Common myeloid progenitor, CD34-positive (primary cell): ENCODE results near the gene MFSD12.
A peak's percentile ranks its signal among the peaks of the same experiment; 100 is the strongest.

ENCODE experiments used
- CTCF ChIA-PET: fragments of 350-600 bp; sonication (Branson Sonifier 250); formaldehyde crosslinking; loops from one replicate; lab custom pipeline; 2021; ENCODE audit warnings: antibody characterized with exemption; lab: Charles Lee
- POLR2A ChIA-PET: fragments of 350-600 bp; sonication (Branson Sonifier 250); formaldehyde crosslinking; loops from one replicate; lab custom pipeline; 2021; ENCODE audit warnings: antibody characterized with exemption; lab: Charles Lee
- DNase-seq, 3 donors: peaks; one replicate each; pipeline versions ENCODE4 v3.0.0 to v3.0.0-alpha.2; 2013
- H3K27ac ChIP-seq, 2 experiments: 1 replicate in 1 of 2; 2 replicates in 1 of 2; pipeline ENCODE4 v1.7.0; 2013; ENCODE audit warnings: inconsistent platforms in 2 of 2, low read length in 2 of 2, mild to moderate bottlenecking in 2 of 2, low read depth in 1 of 2, moderate library complexity in 1 of 2; ENCODE audit not compliant: severe bottlenecking in 2 of 2, insufficient read depth in 1 of 2, poor library complexity in 1 of 2
- H3K27me3 ChIP-seq, 5 experiments: replicated peaks in 2 of 5; 1 replicate in 3 of 5; 2 replicates in 2 of 5; pipeline versions ENCODE4 v1.6.1 to v1.7.0; 2013; ENCODE audit warnings: low read length in 4 of 5, mild to moderate bottlenecking in 2 of 5, moderate library complexity in 2 of 5, inconsistent platforms in 1 of 5; ENCODE audit not compliant: insufficient read depth in 5 of 5, control insufficient read depth in 4 of 5
- H3K36me3 ChIP-seq, 4 experiments: 1 replicate in 2 of 4; 2 replicates in 2 of 4; pipeline versions ENCODE4 v1.6.1 to v1.7.0; 2013; ENCODE audit warnings: low read length in 3 of 4, control low read depth in 1 of 4, mild to moderate bottlenecking in 1 of 4; ENCODE audit not compliant: control insufficient read depth in 4 of 4, insufficient read depth in 4 of 4
- H3K4me1 ChIP-seq, 4 experiments: 1 replicate in 3 of 4; 2 replicates in 1 of 4; pipeline versions ENCODE4 v1.6.1 to v1.7.1; 2013; ENCODE audit warnings: low read length in 3 of 4, mild to moderate bottlenecking in 3 of 4, control low read depth in 1 of 4, inconsistent platforms in 1 of 4, moderate library complexity in 1 of 4; ENCODE audit not compliant: control insufficient read depth in 4 of 4, insufficient read depth in 4 of 4; ENCODE audit errors: control extremely low read depth in 1 of 4
- H3K4me3 ChIP-seq, 7 experiments: 1 replicate in 4 of 7; 2 replicates in 3 of 7; pipeline versions ENCODE4 v1.5.1 to v1.7.0; 2013; ENCODE audit warnings: mild to moderate bottlenecking in 7 of 7, low read length in 6 of 7, moderate library complexity in 6 of 7, inconsistent platforms in 2 of 7, low read depth in 2 of 7, control low read depth in 1 of 7; ENCODE audit not compliant: insufficient read depth in 4 of 7, control insufficient read depth in 1 of 7; ENCODE audit errors: extremely low read depth in 1 of 7
- H3K9me3 ChIP-seq, 5 experiments: 1 replicate in 4 of 5; 2 replicates in 1 of 5; pipeline versions ENCODE4 v1.6.1 to v1.7.1; 2013; ENCODE audit warnings: low read length in 4 of 5, mild to moderate bottlenecking in 2 of 5, inconsistent platforms in 1 of 5, low read depth in 1 of 5, moderate library complexity in 1 of 5; ENCODE audit not compliant: control insufficient read depth in 4 of 5, insufficient read depth in 2 of 5; ENCODE audit errors: control extremely low read depth in 1 of 5
- WGBS: methylation state at CpG from one replicate; pipeline ENCODE4 v1.1.5; 2013; ENCODE audit not compliant: insufficient coverage; 5-methylcytosine and 5-hydroxymethylcytosine counted together

Gene MFSD12

GRCh38 chr19:3518255-3518654 lies 39.1 kb downstream of the MFSD12 start:
- ChIA-PET POLR2A (no interaction called here), CTCF (interaction anchor here (1.3 to 1.8 kb wide), 2 partner anchors 12 to 27 kb away, joined by 4 to 5 read pairs; partner anchors contain the start of gene FZR1)
- 97% methylated on average over 10 of the region's 10 CpGs for WGBS
- H3K27ac ChIP-seq, result no peak overlapping the region
- peaks cover 0 to 3% (median 1%) of the 10 kb centered on the region in 4 experiments for H3K4me1 ChIP-seq
- no peak for DNase-seq
- no peaks in the 10 kb centered on the region for H3K27me3 ChIP-seq
- no peak overlapping the region for H3K4me3 ChIP-seq
- H3K36me3 ChIP-seq, result peaks cover 0 to 36% (median 28%) of the 10 kb centered on the region in 4 experiments
- no peaks in the 10 kb centered on the region for H3K9me3 ChIP-seq

- POLR2A ChIA-PET, result interaction anchor here (0.7 kb wide), 1 partner anchor 83 kb away, joined by 4 read pairs; no protein-coding TSS in a partner anchor
- H3K36me3 ChIP-seq, result peaks cover 0 to 32% (median 25%) of the 10 kb centered on the region in 4 experiments
- no peak for DNase-seq
- no peaks in the 10 kb centered on the region for H3K9me3 ChIP-seq
- H3K27me3 ChIP-seq, result no peaks in the 10 kb centered on the region
- no peak overlapping the region for H3K27ac ChIP-seq
- 100% methylated on average over 1 of the region's 2 CpGs for WGBS
- CTCF ChIA-PET, result interaction anchor here (1.2 to 1.3 kb wide), 2 partner anchors 11 to 19 kb away, joined by 3 to 4 read pairs; partner anchors contain the start of gene FZR1
- no peak overlapping the region for H3K4me3 ChIP-seq
- H3K4me1 ChIP-seq, result peaks cover 0 to 3% (median 1%) of the 10 kb centered on the region in 4 experiments
Observed at GRCh38 chr19:3517638-3518037, 39.7 kb downstream of the MFSD12 start.

GRCh38 chr19:3516675-3517207 lies 40.6 kb downstream of the MFSD12 start:
- no peak overlapping the region for H3K27ac ChIP-seq

GRCh38 chr19:3515891-3516422 lies 41.4 kb downstream of the MFSD12 start:
- CTCF ChIA-PET, result no interaction called here
- Histone ChIP-seq H3K4me1 (peaks cover 0 to 3% (median under 1%) of the 10 kb centered on the region in 4 experiments), H3K27ac (no peak overlapping the region)

More at GRCh38 chr19:3516675-3517207, 40.6 kb downstream of the MFSD12 start:
- ChIA-PET CTCF (interaction anchor here (0.8 to 1.2 kb wide), 2 partner anchors 20 to 48 kb away, joined by 3 read pairs; no protein-coding TSS in a partner anchor), POLR2A (no interaction called here)
- no peaks in the 10 kb centered on the region for H3K27me3 ChIP-seq
- WGBS, result 95% methylated on average over 10 of the region's 15 CpGs
- peaks cover 0 to 35% (median 22%) of the 10 kb centered on the region in 4 experiments for H3K36me3 ChIP-seq
- no peak overlapping the region for H3K4me3 ChIP-seq
- peak in 2 of 3 donors; percentile 20 to 41 for DNase-seq
- no peaks in the 10 kb centered on the region for H3K9me3 ChIP-seq
- peaks cover 0 to 3% (median 1%) of the 10 kb centered on the region in 4 experiments for H3K4me1 ChIP-seq

GRCh38 chr19:3514930-3515329 lies 42.5 kb downstream of the MFSD12 start:
- POLR2A ChIA-PET, result no interaction called here
- Histone ChIP-seq H3K27ac (no peak overlapping the region), H3K9me3 (no peaks in the 10 kb centered on the region), H3K36me3 (peaks cover 0 to 45% (median 26%) of the 10 kb centered on the region in 4 experiments), H3K4me1 (peaks cover 0 to under 1% (median 0%) of the 10 kb centered on the region in 4 experiments), H3K27me3 (no peaks in the 10 kb centered on the region), H3K4me3 (no peak overlapping the region)
- CTCF ChIA-PET, result interaction anchor here (1.2 kb wide), 1 partner anchor 14 kb away, joined by 3 read pairs; no protein-coding TSS in a partner anchor
- WGBS, result 96% methylated on average over 12 of the region's 12 CpGs
- no peak for DNase-seq

More at GRCh38 chr19:3515891-3516422, 41.4 kb downstream of the MFSD12 start:
- no peak for DNase-seq
- POLR2A ChIA-PET, result no interaction called here
- Histone ChIP-seq H3K36me3 (peaks cover 0 to 42% (median 27%) of the 10 kb centered on the region in 4 experiments), H3K9me3 (no peaks in the 10 kb centered on the region), H3K27me3 (no peaks in the 10 kb centered on the region), H3K4me3 (no peak overlapping the region)
- 95% methylated on average over 15 of the region's 15 CpGs for WGBS

- peaks cover 0 to 11% (median 5%) of the 10 kb centered on the region in 4 experiments for H3K4me1 ChIP-seq
Observed at GRCh38 chr19:3513229-3514140, 43.9 kb downstream of the MFSD12 start.

More at GRCh38 chr19:3513229-3514140, 43.9 kb downstream of the MFSD12 start:
- H3K4me3 ChIP-seq, result no peak overlapping the region
- DNase-seq, result no peak
- CTCF ChIA-PET, result no interaction called here
- no peaks in the 10 kb centered on the region for H3K9me3 ChIP-seq
- no peak overlapping the region for H3K27ac ChIP-seq
- peaks cover 0 to 45% (median 23%) of the 10 kb centered on the region in 4 experiments for H3K36me3 ChIP-seq
- no peaks in the 10 kb centered on the region for H3K27me3 ChIP-seq
- 96% methylated on average over 22 of the region's 23 CpGs for WGBS
- POLR2A ChIA-PET, result interaction anchor here (1.4 kb wide), 1 partner anchor 23 kb away, joined by 3 read pairs; no protein-coding TSS in a partner anchor
